GM18507 (cell line): ENCODE results near the gene CSKMT.
"Not testable (repeated sequence)": the region's sequence is repeated elsewhere in the genome, so short reads cannot be mapped to it uniquely, and the experiment has no call there.

Source experiments
- DNase-seq: peaks from one replicate; pipeline ENCODE4 v3.0.0; 2011; ENCODE audit warnings: low read depth; ENCODE audit not compliant: insufficient read length; ENCODE audit errors: extremely low spot score
- FAIRE-seq: peaks from 2 replicates; lab custom pipeline; 2011; peaks lifted over from hg19 to GRCh38; lab: Jason Lieb, UNC

The CSKMT gene, protein sequence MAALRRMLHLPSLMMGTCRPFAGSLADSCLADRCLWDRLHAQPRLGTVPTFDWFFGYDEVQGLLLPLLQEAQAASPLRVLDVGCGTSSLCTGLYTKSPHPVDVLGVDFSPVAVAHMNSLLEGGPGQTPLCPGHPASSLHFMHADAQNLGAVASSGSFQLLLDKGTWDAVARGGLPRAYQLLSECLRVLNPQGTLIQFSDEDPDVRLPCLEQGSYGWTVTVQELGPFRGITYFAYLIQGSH

DNA sequence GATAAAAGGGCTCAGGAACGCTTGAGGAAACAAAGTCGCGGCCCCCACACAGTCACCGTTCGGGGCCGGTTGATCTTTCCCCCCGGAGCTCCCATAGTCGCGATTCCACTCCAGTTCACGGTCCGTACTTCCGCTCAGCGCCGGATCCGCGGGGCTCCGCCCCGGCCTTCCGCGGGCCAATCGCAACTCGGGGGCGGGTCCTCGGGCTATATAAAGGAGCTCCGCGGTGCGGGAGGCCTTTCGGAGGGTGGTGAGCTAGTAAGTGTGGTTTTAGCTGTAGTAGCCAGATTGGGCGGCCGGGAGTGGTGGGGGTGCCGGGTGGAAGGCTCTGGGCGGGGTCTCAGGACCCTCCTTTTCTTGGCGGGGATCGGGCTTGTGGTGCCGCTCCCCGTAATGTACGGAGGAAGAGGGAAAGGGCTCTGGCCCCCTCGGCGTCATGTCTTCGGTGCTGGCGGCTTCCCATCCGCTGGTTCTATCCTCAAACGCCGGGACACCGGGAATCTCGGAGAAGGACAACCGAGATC lies at the start of gene CSKMT, which contains the start of gene C11orf98:
TSS of gene CSKMT (plus strand) at position 238 of the 524 bp plus-strand sequence. CDS start 568 bp downstream, outside the sequence.
TSS of gene C11orf98 (minus strand) at position 136 of the 524 bp plus-strand sequence. CDS start at position 95, 41 bp downstream.
- FAIRE-seq = peak; percentile 73
- peak; percentile 92 for DNase-seq

DNA sequence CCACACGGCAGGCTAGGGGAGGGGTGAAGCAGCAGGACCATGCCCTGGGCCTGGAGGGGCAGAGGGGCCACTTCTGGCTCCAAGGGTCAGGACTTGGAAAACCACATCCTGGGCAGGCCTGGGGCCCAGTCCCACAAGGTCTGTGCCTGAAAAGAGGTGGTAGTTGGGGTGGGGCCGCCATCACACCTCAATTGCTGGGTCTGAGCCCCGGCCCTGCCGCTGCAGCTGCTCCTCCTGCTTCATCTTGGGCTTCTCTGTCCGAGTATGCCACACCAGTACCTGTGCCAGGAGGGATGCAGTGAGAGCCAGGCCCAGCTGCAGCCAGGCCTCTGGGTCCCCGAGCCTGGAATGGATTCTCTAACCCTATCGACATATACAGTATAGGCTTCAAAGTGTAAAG lies 49.6 kb upstream of the CSKMT start:
- FAIRE-seq = no peak
- no peak for DNase-seq

DNA sequence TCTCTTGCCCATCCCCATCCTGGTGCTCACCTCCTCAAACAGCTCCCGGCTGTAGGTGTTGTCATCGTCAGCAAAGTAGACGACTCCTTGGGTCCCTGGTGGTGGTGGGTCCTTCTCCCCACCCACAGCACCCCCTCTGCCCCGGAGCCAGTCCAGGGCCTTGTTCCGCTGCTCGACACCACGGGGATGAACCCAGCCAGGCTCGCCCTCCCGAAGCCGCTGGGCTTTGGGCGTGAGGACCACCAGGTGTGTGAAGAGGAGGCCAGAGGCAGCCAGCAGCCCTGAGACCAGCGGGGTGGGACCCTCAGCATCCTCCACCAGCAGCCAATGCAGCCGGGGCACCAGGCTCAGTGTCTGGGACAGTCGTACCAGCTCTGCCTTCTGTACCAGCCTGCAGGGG lies 48.2 kb upstream of the CSKMT start:
- DNase-seq, FAIRE-seq: not testable (repeated sequence)

DNA sequence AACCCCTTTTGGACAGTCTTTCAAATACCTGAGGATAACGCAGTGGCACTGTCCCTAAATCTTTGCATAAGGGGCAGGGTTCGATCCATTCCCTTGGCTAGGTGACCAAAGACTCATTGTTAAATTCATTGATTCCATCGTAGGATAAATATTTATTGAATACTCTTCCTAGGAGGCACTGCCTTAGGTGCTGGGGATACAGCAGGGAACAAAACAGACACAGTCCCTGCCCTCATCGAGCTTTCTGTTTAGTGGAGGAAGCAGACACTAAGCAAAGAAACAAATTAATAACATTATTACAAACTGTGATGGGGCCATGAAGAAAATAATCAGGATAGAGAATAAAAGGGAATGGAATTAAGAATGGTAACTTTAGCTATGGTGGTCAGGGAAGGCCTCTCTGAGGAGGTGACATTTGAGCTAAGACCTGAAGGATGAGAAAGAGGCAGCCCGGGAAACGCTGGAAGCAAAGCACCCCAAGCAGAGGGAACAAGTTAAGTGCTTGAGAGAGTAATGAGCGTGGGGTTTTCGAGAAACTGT lies 44.0 kb upstream of the CSKMT start:
- no peak for FAIRE-seq

DNA sequence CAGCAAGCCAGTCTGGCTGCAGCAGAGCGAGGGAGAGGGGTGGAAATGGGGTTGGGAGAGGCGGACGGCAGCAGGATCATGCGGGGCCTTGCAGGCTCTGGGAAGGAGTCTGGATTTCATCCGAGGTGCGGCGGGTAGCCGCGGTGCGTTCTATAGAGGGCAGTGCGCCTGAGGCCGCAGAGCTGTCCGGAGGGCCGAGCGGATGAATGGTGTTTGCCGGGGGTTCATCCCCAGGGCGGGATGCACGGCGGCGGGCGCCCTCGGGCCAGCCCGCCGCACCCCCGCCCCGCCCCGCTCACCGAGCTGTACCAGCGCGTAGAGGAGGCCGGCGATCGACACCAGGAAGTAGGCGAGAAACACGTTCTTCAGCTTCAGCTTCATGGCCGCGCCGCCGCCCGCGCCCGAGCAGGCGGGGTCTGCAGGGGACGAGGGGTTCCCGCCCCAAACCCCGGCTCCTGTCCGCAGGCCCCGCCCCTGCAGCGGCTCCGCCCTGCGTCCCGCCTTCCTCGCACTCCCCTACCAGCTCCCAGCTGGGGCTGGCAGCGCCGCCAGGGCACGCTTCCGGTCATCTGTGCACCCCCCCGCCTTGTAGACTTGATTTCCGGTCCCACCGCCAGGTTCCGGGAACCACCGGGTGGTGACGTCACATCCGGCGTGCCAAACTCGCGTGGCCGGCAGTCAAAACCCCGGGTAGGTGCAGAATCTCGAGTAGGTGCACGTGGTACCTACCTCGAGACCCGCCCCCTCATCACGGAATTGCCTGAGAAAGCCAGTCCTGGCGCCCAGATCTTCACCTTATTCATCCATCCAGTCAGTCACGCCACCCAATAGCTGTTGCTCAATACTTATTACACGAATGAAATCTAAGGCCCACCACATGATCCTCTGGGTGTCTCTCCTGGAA lies 43.3 kb upstream of the CSKMT start, which contains the start of gene B3GAT3:
TSS of gene B3GAT3 (minus strand) at position 420 of the 904 bp plus-strand sequence. CDS start at position 381, 39 bp downstream.
- FAIRE-seq (peak; percentile 93), DNase-seq (peak; percentile 99)

More for the DNA sequence above, 44.0 kb upstream of the CSKMT start:
- no peak for DNase-seq

DNA sequence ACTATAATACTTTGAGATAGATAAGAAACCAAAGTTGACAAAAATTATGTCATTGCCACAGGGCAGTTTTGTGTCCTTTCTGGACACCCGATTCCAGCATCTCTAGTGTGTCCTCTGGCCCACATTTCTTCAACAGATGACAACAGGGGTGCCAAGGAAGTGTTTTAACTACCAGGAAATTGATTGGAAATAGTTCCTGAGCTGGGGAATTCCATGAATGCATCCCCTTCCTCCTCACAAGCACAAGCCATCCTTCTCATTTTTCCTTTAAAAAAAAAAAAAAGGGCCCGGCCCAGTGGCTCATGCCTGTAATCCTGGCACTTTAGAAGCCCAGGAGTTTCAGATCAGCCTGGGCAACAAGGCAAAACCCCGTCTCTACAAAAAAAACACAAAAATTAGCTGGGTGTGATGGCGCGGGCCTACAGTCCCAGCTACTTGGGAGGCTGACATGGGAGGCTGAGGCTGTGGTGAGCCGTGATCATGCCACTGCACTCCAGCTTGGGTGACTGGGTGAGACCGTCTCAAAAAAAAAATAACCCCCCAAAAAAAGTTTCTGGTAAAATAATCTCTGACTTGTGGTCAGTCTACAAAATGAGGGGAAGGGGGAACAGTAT lies 42.5 kb upstream of the CSKMT start:
- DNase-seq (no peak), FAIRE-seq (no peak)

DNA sequence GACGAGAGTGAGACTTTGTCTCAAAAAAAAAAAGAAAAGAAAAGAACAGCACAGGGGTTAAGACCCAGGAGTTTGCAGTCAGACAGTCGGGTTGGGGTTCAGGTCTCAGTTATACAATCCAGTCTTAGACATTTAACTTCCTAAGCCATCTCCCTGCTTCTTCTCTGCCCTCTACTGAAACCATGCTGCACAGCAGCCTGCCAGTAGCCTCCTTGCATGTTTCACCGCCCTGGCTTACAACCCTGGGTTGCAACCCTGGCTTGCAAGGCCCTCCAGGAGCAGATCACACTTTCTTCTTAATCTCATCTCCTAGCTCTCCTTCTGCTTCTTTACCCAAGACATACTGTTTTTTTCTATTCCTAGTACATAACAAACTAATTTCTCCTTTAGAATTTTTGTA lies 37.4 kb upstream of the CSKMT start:
- FAIRE-seq = no peak
- DNase-seq = no peak

DNA sequence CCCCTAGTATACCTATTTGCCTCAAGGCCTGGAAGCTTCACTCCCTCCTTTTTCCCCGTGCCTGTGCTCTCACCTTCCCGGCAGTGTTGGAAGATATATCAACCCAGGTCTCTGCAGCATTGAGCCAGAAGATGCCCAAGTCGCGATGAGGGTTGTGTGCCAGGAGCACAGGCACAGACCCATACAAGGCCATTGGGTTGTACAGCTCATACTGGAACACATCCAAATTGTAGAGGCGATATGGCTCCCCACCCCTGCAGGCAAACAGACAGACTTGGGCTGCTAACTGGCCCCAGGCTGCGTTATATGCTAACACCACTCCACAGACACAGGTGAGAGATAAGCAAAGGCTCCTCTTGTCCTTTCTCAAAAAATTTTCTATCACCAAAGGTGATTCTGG lies 32.6 kb upstream of the CSKMT start:
- DNase-seq = no peak

DNA sequence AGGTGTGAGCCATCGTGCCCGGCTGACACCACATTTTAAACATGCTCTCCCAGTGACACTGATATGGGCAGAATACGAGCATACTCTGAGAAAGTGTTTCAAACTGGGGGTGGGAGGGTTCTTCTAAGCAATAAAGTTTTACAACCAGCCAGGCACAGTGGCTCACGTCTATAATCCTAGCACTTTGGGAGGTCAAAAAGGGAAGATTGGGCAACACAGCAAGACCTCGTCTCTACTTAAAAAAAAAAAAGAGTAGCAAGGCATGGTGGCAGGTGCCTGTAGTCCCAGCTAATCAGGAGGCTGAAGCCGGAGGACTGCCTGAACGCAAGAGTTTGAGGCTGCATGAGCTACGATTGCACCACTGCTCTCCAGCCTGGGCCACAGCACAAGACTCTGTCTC lies 20.9 kb upstream of the CSKMT start:
- DNase-seq (no peak), FAIRE-seq (no peak)

More for the DNA sequence above, 32.6 kb upstream of the CSKMT start:
- no peak for FAIRE-seq

DNA sequence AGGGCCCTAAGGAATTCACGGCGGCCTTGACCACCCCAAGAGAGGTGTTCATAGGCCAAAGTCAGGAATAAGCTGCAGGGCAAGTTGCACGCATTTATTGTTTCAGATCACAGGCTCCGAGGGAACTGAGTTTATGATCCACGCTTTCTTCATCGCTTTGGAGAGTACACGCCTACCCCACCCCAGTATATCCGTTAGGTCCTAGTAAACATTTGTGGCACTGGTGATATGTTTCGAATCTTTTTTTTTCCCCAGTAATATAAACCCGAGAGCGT lies 19.5 kb upstream of the CSKMT start:
- no peak for DNase-seq
- FAIRE-seq = no peak

DNA sequence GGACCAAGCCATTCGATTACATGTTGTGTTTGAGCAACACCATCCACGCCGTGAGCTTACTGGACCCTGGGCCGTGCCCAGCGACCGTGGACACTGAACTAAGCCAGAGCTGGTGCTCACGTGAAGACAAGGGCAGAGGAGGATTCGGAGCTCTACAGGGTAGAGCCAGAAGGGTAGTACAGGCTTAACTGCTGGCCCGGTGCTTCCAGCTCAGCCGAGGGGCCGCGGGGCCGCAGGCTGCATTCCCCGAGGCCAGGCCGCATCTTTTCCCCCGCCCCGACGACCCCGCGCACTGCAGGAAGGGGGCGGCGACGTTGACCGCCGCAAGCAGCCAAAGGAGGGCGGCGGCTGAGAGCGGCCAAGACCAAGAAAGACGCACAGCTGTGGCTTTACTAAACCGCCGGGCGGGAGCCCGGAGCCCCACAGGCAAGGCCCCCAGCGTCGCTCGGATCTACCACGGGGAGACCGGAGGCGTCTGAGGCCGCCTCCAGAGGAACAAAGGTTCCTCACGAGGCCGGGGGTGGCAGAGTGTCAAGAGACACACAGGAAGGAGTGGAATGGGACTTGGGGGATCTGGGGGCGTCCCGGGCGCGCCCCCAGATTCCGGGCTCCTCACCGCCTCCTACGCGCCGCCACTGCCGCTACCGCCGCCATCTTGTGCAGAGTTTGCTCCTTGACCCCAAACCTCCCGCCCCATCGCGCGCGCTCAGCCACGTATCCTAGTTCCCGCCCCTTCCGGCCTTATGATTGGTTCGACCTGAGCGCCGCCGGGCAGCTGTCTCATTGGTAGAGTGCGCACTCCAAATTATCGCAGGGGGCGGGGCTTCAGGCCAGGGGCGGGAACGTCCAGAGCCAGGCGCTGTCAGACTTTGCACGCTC lies 18.9 kb upstream of the CSKMT start, which contains the start of gene GANAB:
TSS of gene GANAB (minus strand) at position 668 of the 879 bp plus-strand sequence. CDS start at position 654, 14 bp downstream.
- DNase-seq (peak; percentile 98), FAIRE-seq (peak; percentile 97)

DNA sequence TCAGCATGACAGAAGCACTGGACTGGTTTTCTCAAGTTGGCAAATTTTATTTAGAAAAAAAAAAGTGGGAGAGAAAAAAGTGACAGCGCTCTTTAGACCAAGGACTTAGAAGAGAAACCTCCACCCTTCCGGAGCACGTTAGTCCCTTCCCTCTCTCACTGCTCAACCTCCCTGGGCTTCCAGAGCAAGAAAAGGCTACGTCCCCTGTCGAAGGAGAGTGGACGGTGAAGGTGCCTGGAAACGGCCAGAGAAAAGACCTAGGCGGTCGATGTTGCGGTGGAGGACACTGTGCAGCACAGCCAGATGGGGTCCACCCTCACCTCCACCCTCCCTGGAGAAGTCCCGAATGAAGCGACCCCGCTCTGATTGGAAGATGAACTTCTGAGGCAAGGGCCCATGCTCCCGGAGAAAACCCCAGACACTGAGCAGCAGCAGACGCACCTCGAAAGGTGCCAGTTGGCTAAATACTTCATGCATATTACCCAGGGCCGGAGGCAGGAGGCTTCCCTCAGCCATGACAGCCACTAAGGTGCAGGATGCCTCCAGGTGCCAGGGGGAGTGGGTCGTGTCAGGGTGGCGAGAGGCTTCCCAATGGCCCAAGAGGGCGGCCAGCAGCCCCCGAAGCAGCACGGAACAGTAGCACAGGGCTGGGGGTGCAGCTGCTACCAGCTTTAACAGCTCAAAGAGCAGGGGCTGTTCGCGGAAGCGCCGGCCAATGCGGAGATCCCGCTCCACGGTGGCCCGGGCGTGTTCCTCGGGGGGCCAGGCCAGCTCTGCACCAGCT lies 18.1 kb upstream of the CSKMT start:
- FAIRE-seq (no peak), DNase-seq (no peak)

DNA sequence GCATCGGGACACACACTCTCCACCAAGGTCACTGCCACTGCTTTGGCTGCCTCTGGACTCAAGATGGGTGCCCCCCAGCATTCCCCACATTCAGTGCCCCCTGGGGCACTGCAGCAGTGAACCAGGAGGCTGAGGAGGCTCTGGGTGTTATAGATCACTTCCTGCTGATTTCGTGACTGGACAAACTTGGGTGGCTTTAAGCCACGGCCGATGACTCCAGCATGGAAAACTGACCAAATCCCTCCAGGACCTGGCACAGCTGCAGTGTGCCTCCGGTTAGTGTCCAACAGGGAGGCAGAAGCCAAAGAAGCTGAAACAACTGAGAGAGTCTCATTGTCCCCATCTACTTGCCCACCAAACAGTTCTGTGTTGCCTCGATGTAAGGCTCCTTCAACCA lies 17.5 kb upstream of the CSKMT start:
- DNase-seq (no peak), FAIRE-seq (no peak)

DNA sequence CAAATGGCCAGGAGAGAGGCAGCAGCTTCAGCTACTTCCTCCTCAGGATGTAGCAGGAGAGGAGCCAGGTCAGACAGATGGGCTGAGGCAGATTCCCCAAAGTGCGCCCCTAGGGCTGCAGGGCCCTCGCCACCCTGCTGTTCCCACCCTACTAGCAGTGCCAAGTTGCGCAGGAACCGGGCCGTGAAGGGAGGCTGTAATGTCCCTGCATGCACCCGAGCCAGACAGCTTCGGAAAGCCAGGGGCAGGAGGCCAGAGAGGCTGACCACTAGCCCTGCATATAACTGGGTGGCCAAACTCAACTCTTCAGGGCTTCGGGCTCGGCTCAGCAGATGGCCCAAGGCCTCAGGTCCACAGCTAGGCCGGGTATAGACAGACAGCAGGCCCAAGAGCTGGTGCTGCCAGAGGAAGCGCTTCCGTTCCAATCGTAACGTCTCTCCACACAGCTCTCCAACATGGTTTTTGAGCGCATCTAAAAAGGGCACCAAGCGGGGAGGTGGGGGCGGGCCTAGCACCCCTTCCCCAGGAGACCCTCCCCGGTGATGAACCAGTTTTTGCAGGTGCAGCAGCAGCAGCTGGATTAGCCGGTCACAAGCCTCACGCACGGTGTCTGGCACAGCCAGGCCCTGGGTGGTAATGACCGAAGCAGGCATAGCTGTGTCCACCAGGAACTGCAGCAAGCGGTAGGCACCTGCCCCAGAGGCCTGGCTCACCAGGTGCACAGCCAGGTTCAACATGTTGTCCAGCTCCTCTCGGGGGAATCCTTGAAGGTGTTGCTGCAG lies 16.7 kb upstream of the CSKMT start:
- no peak for FAIRE-seq
- no peak for DNase-seq

DNA sequence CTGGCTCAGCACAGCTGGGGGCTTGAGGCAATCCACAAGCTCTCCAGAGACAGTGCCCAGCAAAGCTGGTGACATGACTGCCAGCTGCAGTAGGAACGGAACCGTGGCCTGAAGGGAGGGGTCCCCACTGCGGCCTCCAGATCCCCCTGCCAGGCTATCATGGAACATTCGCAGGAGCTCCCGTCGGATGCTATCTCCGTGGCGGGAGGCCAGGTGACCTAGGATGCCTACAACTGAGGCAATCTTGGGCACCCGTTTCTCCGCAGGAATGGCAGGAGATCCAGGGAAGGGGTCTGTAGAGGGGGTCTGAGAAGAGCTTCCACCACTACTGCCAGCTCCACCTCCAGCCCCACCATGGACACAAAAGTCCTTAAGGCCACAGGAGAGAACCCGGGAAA lies 16.1 kb upstream of the CSKMT start:
- DNase-seq (no peak), FAIRE-seq (no peak)

DNA sequence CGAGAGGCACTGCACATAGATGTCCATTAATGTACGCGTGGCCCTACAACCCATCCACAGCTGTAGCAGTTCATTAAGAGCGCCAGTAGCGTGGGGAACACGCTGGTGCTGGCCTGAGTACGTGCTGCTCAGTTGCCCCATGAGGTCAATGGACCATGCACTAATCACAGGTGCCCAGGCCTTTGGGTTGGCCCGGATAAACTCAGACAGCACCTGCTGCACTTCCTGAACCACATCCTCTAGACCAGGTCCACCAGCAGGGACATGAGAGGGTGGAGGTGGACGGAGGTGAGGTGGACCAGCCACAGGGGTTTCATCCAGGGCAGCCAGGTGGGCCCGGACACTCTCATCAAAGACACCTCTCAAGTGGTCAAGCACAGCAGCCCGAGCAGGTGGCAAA lies 15.6 kb upstream of the CSKMT start:
- FAIRE-seq = no peak
- DNase-seq = no peak

DNA sequence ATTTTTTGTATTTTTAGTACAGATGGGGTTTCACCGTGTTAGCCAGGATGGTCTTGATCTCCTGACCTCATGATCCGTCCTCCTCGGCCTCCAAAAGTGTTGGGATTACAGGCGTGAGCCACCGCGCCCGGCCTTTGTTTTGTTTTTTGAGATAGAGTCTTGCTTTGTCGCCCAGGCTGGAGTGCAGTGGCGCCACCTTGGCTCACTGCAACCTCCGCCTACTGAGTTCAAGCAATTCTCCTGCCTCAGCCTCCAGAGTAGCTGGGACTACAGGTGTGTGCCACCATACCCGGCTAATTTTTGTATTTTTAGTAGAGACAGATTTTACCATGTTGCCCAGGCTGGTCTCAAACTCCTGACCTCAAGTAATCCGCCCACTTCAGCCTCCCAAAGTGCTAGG lies 14.8 kb upstream of the CSKMT start:
- FAIRE-seq, DNase-seq: not testable (repeated sequence)
